Heart left ventricle (tissue), 13 donors: Measurements from ENCODE around the gene DLL1.

ENCODE experiments used
- POLR2A ChIP-seq, 2 donors: fragments of 450-650 bp; IDR thresholded peaks; one replicate each; pipeline ENCODE4 v1.6.1; 2017; ENCODE audit warnings: antibody characterized with exemption in 2 of 2, mild to moderate bottlenecking in 2 of 2, moderate library complexity in 2 of 2
- TF ChIP-seq, protein P1 (sequence below), 12 donors: fragments of 200-600 bp; sonication (generic) in 4 of 12; IDR thresholded peaks; one replicate each; pipeline versions ENCODE4 v1.5.0 to v1.8.0; 2018 to 2022; ENCODE audit warnings: antibody characterized with exemption in 12 of 12, mild to moderate bottlenecking in 5 of 12
- donor health status: ischemic (EF 13 %, LVEDD 7.1; RV severe dilation, severe dysfunction).
- donor health status: DM: no; HTN: yes; CAD: no.
- donor health status: DM: no; HTN: no; CAD: no.
- donor health status: ischemic (EF 25% LVEDD 6.9; RV normal size, moderate dysfunction).
- donor health status: ischemic (EF 25% LVEDD 5.7; RV mildly dilated, moderate dysfunction).
- donor health status: ischemic (EF 35%, LVEDD 5.7; RV mildly dilated, moderate dysfunction).
- donor health status: nonischemic (EF 11% LVEDD 7.7; RV severe dilation, severe dysfunction).
- donor health status: DM: yes; HTN: yes; CAD: no.
- donor health status: PGD.
- donor health status: ischemic (EF 29% LVEDD 5.4; RV normal size, mild dysfunction).
- donor health status: nonischemic (EF 23%, LVEDD 6.1; RV moderate dilation, normal function).

DNA sequence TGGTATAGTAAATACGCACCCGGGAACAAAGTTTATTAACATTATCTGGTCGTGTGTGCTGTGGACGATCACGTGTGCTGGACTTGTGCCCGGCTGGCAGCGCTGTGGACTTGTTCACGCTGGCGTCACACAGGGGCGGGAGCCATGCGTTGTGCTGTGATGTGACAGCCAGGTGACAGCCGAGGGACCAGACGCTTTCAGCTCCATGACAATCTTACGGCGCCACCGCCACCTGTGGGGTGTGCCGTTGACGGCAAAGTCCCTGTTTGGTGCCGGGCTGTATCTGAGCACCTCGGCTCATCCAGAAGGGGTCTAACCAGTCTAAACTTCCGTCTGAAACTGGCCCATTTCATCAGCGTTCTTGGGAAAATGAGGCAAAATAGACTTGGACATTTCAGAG is 25.2 kb downstream of the DLL1 start:
- TF ChIP-seq, protein P1, sequence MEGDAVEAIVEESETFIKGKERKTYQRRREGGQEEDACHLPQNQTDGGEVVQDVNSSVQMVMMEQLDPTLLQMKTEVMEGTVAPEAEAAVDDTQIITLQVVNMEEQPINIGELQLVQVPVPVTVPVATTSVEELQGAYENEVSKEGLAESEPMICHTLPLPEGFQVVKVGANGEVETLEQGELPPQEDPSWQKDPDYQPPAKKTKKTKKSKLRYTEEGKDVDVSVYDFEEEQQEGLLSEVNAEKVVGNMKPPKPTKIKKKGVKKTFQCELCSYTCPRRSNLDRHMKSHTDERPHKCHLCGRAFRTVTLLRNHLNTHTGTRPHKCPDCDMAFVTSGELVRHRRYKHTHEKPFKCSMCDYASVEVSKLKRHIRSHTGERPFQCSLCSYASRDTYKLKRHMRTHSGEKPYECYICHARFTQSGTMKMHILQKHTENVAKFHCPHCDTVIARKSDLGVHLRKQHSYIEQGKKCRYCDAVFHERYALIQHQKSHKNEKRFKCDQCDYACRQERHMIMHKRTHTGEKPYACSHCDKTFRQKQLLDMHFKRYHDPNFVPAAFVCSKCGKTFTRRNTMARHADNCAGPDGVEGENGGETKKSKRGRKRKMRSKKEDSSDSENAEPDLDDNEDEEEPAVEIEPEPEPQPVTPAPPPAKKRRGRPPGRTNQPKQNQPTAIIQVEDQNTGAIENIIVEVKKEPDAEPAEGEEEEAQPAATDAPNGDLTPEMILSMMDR (IDR thresholded peaks at IDR 0.05): peak in 2 of 12 donors; percentile 10 to 27
- no peak for TF ChIP-seq POLR2A (IDR thresholded peaks at IDR 0.05)
